GM04503 (cell line): ENCODE results near the gene YY1AP1.
"Not testable (repeated sequence)": the region's sequence is repeated elsewhere in the genome, so short reads cannot be mapped to it uniquely, and the experiment has no call there.

Source experiments
- DNase-seq: peaks from one replicate; pipeline ENCODE4 v3.0.0-alpha.2; 2012; ENCODE audit warnings: low read depth

YY1AP1 gene

DNA sequence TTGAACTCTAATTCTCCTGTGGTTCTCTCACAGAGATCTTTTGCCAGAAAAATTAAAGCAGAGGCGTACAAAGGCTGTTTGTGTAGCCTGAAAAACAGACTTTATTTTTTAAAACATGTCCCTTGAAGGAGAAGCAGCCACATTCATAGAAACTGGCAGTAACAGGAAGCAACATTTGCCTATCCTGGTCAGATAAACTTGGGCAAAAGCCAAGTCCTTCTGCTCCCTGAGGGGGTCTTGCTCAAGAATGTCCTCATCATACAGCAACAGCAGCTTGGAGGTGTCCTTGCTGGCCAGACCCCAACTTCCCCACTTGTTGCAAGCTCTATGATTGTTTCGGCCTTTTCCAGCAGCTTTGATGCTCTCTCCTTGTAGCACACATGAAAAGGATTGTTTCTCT lies 42.3 kb downstream of the YY1AP1 start:
- DNase-seq, result no peak

GRCh38 chr1:155645648-155646047 lies 42.9 kb downstream of the YY1AP1 start:
- DNase-seq, result no peak

DNA sequence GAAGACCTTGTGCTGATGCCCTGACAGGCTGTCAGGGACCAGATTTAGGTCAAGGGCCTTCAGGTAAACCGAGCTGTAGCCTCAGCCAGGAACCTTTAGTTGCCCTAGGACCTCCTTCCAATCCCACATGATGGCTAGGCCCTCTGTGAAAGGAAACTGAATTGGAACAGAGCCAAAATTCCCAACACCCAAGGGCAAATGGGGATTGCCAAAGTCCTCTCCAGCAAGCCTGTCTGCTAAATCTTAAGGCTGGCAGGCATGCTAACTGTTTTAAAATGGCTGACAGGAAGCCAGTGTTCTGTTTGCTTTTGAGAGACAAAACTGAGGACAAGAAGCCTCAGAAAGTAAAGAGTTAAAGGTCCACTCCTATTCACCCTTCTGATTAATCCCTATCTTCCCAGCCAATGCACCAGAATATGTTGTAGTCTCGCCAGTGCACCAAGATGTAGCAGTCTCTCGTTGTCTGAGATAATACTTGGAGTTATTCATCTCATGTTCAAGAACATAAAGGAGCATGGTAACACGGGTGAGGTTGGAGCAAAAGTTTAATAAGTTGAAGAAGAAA lies 43.5 kb downstream of the YY1AP1 start:
- DNase-seq, result no peak

DNA sequence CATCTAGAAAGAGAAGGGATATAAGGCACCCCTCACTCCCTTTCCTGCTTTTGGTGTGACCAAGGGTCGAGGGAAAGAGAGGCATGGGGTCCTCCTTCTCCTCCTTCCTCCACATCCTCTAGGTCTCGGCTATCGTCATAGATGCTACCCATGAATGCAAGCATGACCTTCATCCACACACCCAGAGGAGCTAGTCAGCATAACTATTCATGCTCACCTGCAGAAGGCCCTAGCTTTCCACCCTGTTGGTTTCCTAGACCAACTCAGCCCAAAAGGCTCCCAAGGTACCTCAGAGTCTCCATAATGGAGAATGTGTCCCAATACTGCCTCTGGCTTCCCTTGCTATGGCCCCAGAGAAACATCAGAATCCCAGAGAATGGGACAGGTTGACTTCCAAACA lies 45.3 kb downstream of the YY1AP1 start:
- DNase-seq, result no peak

DNA sequence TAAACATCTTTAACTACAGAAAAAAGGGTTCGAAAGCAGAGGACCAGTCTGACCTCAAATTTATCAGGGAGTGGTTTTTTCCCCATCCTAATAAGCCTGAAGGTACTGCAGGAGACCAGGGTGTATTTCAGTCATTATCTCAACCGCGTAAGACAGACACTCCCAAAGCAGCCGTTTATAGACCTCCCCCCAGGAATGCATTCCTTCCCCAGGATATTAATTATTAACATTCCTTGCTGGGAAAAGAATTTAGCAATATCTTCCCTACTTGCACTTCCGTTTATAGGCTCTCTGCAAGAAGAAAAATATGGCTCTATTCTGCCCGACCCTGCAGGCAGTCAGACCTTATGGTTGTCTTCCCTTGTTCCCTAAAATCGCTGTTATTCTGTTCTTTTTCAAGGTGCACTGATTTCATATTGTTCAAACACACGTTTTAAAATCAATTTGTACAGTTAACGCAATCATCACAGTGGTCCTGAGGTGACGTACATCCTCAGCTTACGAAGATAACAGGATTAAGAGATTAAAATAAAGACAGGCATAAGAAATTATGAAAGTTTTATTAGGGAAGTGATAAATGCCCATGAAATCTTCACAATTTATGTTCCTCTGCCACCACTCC lies 45.9 kb downstream of the YY1AP1 start:
- not testable (repeated sequence) for DNase-seq

DNA sequence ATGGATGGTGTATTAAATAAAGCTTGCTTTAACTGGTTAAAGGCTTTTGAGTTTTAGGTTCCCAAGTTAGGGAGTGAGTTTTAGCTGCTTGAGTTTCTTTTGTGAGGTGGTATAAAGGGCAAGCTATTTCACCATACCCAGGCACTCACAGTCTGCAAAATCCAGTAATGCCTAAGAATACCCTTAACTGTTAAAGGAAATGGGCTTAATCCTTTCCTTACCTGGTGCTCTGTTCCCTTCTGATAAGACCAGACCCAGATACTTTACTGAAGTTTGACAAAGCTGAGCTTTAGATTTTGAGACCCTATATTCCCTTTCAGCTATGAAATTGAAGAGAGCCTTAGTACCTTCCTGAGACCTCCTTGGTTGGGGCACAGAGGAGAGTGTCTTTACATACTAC lies 48.2 kb downstream of the YY1AP1 start:
- no peak for DNase-seq

- DNase-seq, result no peak
Observed at GRCh38 chr1:155636397-155637153, 52.0 kb downstream of the YY1AP1 start.

DNA sequence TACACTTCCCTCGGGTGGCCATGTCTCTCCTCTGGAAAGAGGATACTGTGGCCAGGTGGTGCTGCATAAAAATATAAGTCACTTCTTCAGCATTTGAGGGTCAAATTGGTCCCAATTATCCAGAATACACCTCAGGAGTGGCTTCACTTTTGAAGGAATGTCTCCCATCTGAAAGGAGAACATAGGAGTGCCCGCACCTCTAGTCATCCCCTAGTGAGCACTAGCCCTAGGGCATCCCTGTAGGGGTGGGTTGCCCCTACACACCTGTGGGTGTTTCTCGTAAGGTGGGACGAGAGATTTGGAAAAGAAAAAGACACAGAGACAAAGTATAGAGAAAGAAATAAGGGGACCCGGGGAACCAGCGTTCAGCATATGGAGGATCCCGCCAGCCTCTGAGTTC lies 62.1 kb downstream of the YY1AP1 start:
- DNase-seq, result not testable (repeated sequence)

DNA sequence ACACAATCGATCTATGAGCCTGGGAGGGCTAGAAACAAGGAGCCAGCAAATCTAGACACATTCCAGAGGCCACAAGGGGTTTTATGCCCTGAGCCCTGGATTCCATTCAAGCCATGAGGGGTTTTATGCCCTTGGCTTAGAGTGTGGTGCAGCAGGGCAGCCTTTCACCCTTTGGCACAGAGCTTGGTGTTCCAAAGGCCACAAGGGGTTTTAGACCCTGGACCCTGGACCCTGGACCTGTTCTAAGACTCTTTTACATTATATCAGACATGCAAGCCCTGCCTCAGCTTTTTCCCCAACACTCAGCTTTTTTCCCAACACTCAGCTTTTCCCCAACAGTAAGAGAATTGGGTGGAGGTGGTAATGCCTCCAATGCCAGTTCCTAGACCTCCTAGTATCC lies 65.2 kb downstream of the YY1AP1 start:
- DNase-seq, result no peak

GRCh38 chr1:155622191-155622590 lies 66.4 kb downstream of the YY1AP1 start:
- DNase-seq, result no peak

- DNase-seq, result not testable (repeated sequence)
Observed at GRCh38 chr1:155613226-155613625, 75.3 kb downstream of the YY1AP1 start.

DNA sequence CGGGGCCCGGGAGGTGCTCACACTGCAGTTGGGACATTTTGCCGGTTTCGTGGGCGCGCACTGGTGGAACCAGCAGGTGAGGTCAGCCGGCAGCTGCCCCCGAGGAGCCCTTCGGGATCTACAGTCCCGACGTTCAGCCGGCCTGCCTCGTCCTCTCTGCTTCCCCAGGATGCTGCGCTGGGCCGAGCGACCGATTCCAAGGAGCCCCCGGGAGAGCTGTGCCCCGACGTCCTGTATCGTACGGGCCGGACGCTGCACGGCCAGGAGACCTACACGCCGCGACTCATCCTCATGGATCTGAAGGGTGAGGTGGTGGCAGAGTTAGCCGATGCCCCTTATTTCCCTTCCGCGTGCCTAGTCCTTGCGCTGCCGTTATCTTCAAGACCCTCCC lies 78.3 kb downstream of the YY1AP1 start:
- DNase-seq, result not testable (repeated sequence)

GRCh38 chr1:155609515-155610256 lies 78.9 kb downstream of the YY1AP1 start, which contains the start of gene MSTO1:
Gene MSTO1, plus strand, starts transcription at chr1:155610218. Its CDS starts 31 bp downstream, at chr1:155610249.
- DNase-seq, result peak; percentile 87
